HL-60 (cell line): ENCODE results near the gene LMAN1L.

Experiments
- DNase-seq, 2 experiments: peaks; one replicate each; pipeline ENCODE4 v3.0.0-alpha.2; 2010 to 2020; ENCODE audit warnings: low read depth in 1 of 2, low spot score in 1 of 2
- H3K27ac ChIP-seq: fragments of 250-450 bp; sonication (Bioruptor Pico); replicated peaks from 2 replicates; pipeline ENCODE4 v1.5.1; 2020; ENCODE audit warnings: mild to moderate bottlenecking, moderate library complexity
- H3K27me3 ChIP-seq: fragments of 250-450 bp; sonication (Bioruptor Pico); 2 replicates; pipeline ENCODE4 v1.5.1; 2021; ENCODE audit warnings: mild to moderate bottlenecking, moderate library complexity; ENCODE audit not compliant: insufficient read depth, poor library complexity, severe bottlenecking
- H3K4me3 ChIP-seq: replicated peaks from 2 replicates; pipeline ENCODE4 v1.5.1; 2011; ENCODE audit warnings: mild to moderate bottlenecking, control low read depth, low read length; ENCODE audit not compliant: insufficient read depth
- CTCF ChIP-seq: IDR thresholded peaks from one replicate; pipeline ENCODE4 v1.5.1; 2011; ENCODE audit warnings: low read length, control low read depth, inconsistent platforms; ENCODE audit not compliant: insufficient read depth
- GABPA ChIP-seq: IDR thresholded peaks from 2 replicates; pipeline ENCODE4 v1.6.1; 2012; ENCODE audit warnings: low read depth
- POLR2AphosphoS5 ChIP-seq: IDR thresholded peaks from 2 replicates; pipeline ENCODE4 v1.6.1; 2012; ENCODE audit warnings: low read depth
- REST ChIP-seq: IDR thresholded peaks from 2 replicates; pipeline ENCODE4 v1.6.1; 2012; ENCODE audit warnings: low read depth; ENCODE audit not compliant: insufficient replicate concordance
- SPI1 ChIP-seq: IDR thresholded peaks from 2 replicates; pipeline ENCODE4 v1.6.1; 2012; ENCODE audit warnings: low read depth, mild to moderate bottlenecking, borderline replicate concordance

LMAN1L gene

GRCh38 chr15:74869372-74869725 lies 56.7 kb downstream of the LMAN1L start:
- no peak for DNase-seq

GRCh38 chr15:74869726-74870407 lies 57.2 kb downstream of the LMAN1L start:
- DNase-seq: peak; percentile 82 to 96
- Histone ChIP-seq H3K4me3 (no peak overlapping the region), H3K27ac (peak overlapping the region; percentile 95), H3K27me3 (no peaks in the 10 kb centered on the region)
- TF ChIP-seq REST (peak; percentile 23), POLR2AphosphoS5 (peak; percentile 98), SPI1 (peak; percentile 87), CTCF (no peak)

More at GRCh38 chr15:74869372-74869725, 56.7 kb downstream of the LMAN1L start:
- H3K4me3 ChIP-seq: no peak overlapping the region
- H3K27me3 ChIP-seq: no peaks in the 10 kb centered on the region
- peak overlapping the region; percentile 95 for H3K27ac ChIP-seq
- TF ChIP-seq POLR2AphosphoS5: no peak
- TF ChIP-seq SPI1: no peak
- no peak for TF ChIP-seq GABPA
- no peak for TF ChIP-seq REST
- TF ChIP-seq CTCF: no peak

- no peaks in the 10 kb centered on the region for H3K27me3 ChIP-seq
- TF ChIP-seq CTCF: no peak
- TF ChIP-seq SPI1: no peak
- no peak for TF ChIP-seq GABPA
- TF ChIP-seq REST: no peak
- TF ChIP-seq POLR2AphosphoS5: no peak
- H3K27ac ChIP-seq: peak overlapping the region; percentile 95
- peak overlapping the region; percentile 9; the same call in 1 of the 2 replicates for H3K4me3 ChIP-seq
- no peak for DNase-seq
Measured at GRCh38 chr15:74870436-74871215, 58.0 kb downstream of the LMAN1L start.
